Testis (tissue), 2 donors: Measurements from ENCODE around the gene TNRC6C.

Experiments used
- POLR2A ChIP-seq: fragments of 450-650 bp; IDR thresholded peaks from one replicate; pipeline ENCODE4 v1.6.1; 2017; ENCODE audit warnings: antibody characterized with exemption, mild to moderate bottlenecking, moderate library complexity
- TF ChIP-seq, protein P1 (sequence below), 3 experiments: fragments of 450-650 bp in 2 of 3; fragments of 200-600 bp in 1 of 3; sonication (generic) in 1 of 3; IDR thresholded peaks; one replicate each; pipeline ENCODE4 v1.5.1; 2016 to 2019; ENCODE audit warnings: antibody characterized with exemption in 3 of 3, mild to moderate bottlenecking in 2 of 3, moderate library complexity in 1 of 3

DNA sequence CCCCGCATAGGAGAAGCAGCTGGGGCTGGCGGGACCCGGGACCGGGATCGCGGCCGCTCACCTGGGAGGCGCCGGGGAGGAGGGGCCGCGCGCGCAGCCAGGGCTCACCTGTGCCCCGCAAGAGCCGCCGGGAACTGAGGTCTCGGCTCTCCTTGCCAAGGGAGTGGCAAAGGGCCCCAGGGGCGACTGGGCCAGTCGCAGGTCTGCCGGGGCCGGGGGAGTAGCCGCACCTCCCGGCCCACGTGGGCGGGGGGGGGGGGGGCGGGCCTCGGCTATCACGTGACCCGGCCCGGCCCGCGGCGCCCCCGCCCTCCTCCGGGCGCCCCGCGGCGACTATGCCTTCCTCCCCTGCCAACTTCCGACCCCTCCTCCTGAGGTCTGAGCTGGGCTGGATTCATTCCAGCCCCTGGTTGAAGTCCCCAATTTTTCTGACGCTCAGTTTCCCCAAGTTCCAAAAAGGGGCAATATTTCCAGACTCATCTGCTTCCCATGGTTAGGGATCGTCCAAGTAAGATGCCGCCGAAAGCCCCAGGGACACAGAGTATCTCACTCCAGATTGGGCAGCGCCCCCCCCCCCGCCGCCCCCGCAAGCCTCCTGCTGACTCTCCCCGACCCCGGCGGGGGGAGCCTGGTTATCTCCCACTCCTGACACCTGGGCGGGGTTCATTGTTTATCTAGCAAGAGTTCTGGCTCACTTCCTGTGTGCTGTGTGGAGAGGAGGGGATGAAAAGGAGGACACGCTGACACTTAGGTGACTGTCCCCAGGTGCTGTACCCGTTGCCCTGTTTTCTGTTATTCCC is 170.2 kb downstream of the TNRC6C start, which contains the start of gene TMC6:
- TF ChIP-seq, protein P1, sequence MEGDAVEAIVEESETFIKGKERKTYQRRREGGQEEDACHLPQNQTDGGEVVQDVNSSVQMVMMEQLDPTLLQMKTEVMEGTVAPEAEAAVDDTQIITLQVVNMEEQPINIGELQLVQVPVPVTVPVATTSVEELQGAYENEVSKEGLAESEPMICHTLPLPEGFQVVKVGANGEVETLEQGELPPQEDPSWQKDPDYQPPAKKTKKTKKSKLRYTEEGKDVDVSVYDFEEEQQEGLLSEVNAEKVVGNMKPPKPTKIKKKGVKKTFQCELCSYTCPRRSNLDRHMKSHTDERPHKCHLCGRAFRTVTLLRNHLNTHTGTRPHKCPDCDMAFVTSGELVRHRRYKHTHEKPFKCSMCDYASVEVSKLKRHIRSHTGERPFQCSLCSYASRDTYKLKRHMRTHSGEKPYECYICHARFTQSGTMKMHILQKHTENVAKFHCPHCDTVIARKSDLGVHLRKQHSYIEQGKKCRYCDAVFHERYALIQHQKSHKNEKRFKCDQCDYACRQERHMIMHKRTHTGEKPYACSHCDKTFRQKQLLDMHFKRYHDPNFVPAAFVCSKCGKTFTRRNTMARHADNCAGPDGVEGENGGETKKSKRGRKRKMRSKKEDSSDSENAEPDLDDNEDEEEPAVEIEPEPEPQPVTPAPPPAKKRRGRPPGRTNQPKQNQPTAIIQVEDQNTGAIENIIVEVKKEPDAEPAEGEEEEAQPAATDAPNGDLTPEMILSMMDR (IDR thresholded peaks at IDR 0.05), result no peak
- TF ChIP-seq POLR2A, result no peak
